Nephron progenitor cell (in vitro differentiated cells): Measurements from ENCODE around the gene TTF2.

Experiments
- DNase-seq: peaks from one replicate; pipeline ENCODE4 v3.0.0; 2021
- H3K27ac Mint-ChIP-seq: 2 replicates; pipeline ENCODE4 v1.8.0; 2021; ENCODE audit warnings: mild to moderate bottlenecking, moderate library complexity, mixed read lengths
- H3K27me3 Mint-ChIP-seq: 2 replicates; pipeline ENCODE4 v1.8.0; 2021; ENCODE audit warnings: mild to moderate bottlenecking, low read depth, mixed read lengths; ENCODE audit not compliant: poor library complexity
- H3K36me3 Mint-ChIP-seq: 2 replicates; pipeline ENCODE4 v1.8.0; 2021; ENCODE audit warnings: low read depth, mixed read lengths
- H3K4me1 Mint-ChIP-seq: 2 replicates; pipeline ENCODE4 v1.8.0; 2021; ENCODE audit warnings: mixed read lengths
- H3K4me3 Mint-ChIP-seq: 2 replicates; pipeline ENCODE4 v1.8.0; 2021; ENCODE audit warnings: mild to moderate bottlenecking, moderate library complexity, mixed read lengths
- H3K9me3 Mint-ChIP-seq: 2 replicates; pipeline ENCODE4 v1.8.0; 2021; ENCODE audit warnings: mild to moderate bottlenecking, moderate library complexity, mixed read lengths
- TF ChIP-seq, protein P1 (sequence below): fragments of 200-600 bp; sonication (generic); IDR thresholded peaks from 2 replicates; pipeline ENCODE4 v1.5.0; 2021; ENCODE audit warnings: antibody characterized with exemption

The TTF2 gene

DNA sequence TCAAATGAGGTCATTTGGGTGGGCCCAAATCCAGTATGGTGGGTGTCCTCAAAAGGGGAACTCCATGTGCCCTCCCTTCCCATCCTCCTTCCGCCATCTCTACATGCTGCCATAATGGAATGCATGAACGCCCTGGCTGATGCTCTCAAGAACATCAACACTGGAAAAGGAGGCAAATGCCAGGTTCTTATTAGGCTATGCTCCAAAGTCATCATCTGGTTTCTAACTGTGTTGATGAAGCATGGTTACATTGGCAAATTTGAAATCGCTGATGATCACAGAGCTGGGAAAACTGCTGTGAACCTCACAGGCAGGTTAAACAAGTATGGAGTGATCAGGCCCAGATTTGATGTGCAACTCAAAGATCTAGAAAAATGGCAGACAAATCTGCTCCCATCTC lies 78.0 kb downstream of the TTF2 start:
- no peaks in the 10 kb centered on the region for H3K36me3 Mint-ChIP-seq
- no peak overlapping the region for H3K4me3 Mint-ChIP-seq
- no peak for DNase-seq
- peaks cover 6% of the 10 kb centered on the region for H3K27me3 Mint-ChIP-seq
- TF ChIP-seq, protein P1, sequence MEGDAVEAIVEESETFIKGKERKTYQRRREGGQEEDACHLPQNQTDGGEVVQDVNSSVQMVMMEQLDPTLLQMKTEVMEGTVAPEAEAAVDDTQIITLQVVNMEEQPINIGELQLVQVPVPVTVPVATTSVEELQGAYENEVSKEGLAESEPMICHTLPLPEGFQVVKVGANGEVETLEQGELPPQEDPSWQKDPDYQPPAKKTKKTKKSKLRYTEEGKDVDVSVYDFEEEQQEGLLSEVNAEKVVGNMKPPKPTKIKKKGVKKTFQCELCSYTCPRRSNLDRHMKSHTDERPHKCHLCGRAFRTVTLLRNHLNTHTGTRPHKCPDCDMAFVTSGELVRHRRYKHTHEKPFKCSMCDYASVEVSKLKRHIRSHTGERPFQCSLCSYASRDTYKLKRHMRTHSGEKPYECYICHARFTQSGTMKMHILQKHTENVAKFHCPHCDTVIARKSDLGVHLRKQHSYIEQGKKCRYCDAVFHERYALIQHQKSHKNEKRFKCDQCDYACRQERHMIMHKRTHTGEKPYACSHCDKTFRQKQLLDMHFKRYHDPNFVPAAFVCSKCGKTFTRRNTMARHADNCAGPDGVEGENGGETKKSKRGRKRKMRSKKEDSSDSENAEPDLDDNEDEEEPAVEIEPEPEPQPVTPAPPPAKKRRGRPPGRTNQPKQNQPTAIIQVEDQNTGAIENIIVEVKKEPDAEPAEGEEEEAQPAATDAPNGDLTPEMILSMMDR: no peak
- peaks cover 23% of the 10 kb centered on the region for H3K4me1 Mint-ChIP-seq
- no peaks in the 10 kb centered on the region for H3K9me3 Mint-ChIP-seq
- H3K27ac Mint-ChIP-seq: no peak overlapping the region

DNA sequence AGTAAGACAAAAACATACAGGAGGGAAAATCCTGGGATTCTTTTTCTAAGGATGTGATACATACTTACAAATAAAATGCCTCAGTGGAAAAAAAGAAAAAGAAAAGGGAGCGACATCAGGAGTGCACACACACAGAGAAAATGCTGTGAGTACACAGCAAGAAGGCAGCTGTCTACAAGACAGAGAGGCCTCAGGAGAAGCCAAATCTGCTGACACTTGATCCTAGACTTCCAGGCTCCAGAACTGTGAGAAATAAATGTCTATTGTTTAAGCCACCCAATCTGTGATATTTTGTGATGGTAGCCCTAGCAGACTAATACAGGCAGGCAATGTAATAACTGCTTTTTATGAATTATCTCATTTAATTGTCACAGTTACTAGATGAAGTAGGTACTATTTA lies 78.4 kb downstream of the TTF2 start:
- TF ChIP-seq, protein P1: no peak
- H3K27ac Mint-ChIP-seq: no peak overlapping the region
- no peaks in the 10 kb centered on the region for H3K9me3 Mint-ChIP-seq
- no peak overlapping the region for H3K4me3 Mint-ChIP-seq
- H3K36me3 Mint-ChIP-seq: no peaks in the 10 kb centered on the region
- H3K4me1 Mint-ChIP-seq: peaks cover 23% of the 10 kb centered on the region
- DNase-seq: no peak
- peaks cover 6% of the 10 kb centered on the region for H3K27me3 Mint-ChIP-seq

DNA sequence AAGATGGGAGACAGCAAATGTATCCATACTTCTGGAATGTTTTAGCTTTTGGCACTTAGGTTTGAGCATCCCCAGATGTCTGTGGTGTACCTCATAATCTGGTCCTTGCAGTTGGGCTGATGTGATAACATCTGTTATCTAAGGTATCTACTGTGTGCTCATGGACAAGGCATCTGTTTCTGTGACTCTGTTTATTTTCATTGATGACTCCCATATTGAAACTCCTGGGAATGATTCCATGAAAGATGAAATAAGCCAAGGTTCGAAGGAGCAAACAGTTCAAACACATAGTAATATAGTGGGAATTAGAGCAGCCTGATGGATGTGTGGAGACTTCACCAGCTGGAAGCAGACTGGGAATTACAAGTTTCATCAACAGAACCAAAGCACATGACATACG lies 82.1 kb downstream of the TTF2 start:
- H3K4me1 Mint-ChIP-seq: peaks cover 23% of the 10 kb centered on the region
- H3K27me3 Mint-ChIP-seq: peaks cover 12% of the 10 kb centered on the region
- no peaks in the 10 kb centered on the region for H3K9me3 Mint-ChIP-seq
- H3K27ac Mint-ChIP-seq: no peak overlapping the region
- DNase-seq: no peak
- TF ChIP-seq, protein P1: no peak
- H3K36me3 Mint-ChIP-seq: no peaks in the 10 kb centered on the region
- no peak overlapping the region for H3K4me3 Mint-ChIP-seq

DNA sequence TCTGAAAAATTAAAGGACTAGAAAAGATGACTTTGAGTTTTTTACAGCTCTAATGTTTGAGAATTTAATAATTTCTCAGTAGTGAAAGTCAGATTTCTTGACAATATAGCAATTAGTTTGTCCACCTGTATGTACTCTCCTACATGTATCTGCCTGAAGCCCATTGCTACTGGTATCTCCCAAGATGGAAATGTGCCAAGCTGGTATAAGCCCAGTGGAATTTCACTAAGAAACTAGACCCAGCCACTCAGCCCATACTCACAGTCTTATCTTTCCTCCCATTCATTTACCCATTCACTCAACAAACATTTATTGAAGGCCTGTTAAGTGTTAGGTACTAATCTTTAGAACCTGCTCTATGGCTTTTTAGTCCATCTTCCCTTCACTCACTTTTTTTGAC lies 83.0 kb downstream of the TTF2 start:
- Mint-ChIP-seq H3K36me3 (no peaks in the 10 kb centered on the region), H3K27ac (no peak overlapping the region), H3K27me3 (peaks cover 12% of the 10 kb centered on the region), H3K4me3 (no peak overlapping the region), H3K4me1 (peaks cover 31% of the 10 kb centered on the region), H3K9me3 (no peaks in the 10 kb centered on the region)
- TF ChIP-seq, protein P1: no peak
- DNase-seq: no peak

DNA sequence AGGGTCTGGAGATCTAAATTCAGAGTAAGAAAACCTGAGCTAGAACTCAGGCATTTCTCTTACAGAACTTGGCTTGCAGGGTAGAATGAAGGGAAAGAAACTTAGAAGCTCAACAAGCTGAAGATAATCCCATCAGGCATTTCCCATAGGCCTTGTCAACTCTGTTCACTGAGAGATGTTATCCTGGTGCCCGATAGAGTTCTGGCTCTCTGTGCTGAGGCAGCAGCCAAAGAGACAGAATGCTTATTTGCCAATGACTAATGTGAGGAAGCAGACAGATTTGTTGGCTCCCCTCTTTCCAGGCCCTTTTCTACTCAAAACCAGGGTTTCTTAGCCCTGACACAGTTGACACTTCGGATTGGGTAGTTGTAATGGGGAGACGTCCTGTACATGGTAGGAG lies 83.7 kb downstream of the TTF2 start:
- TF ChIP-seq, protein P1: no peak
- no peaks in the 10 kb centered on the region for H3K9me3 Mint-ChIP-seq

DNA sequence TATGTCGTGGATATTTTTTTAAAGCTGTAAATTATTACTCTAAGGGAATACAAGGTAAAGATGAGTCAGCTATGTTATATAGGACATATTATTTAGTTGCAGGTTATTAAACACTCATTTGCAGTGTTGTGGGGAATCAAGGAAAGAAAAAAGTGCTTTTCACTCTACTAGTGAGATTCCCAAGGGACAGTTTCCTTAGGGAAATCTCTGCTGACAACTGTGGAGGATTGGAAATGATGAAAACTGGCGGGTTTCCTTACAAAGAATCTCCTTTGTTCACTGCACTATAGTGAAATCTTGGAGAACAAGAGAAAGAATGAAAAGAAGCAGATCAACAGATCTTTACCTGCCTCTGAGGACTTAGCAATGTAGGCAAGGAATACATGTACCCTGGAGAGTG lies 85.9 kb downstream of the TTF2 start:
- H3K4me3 Mint-ChIP-seq: no peak overlapping the region
- H3K27ac Mint-ChIP-seq: no peak overlapping the region
- TF ChIP-seq, protein P1: no peak
- H3K4me1 Mint-ChIP-seq: peaks cover 29% of the 10 kb centered on the region
- DNase-seq: no peak
- no peaks in the 10 kb centered on the region for H3K36me3 Mint-ChIP-seq
- H3K27me3 Mint-ChIP-seq: peaks cover 9% of the 10 kb centered on the region
- peaks cover 4% of the 10 kb centered on the region for H3K9me3 Mint-ChIP-seq

More for the DNA sequence above, 83.7 kb downstream of the TTF2 start:
- H3K36me3 Mint-ChIP-seq: no peaks in the 10 kb centered on the region
- H3K4me1 Mint-ChIP-seq: peaks cover 31% of the 10 kb centered on the region
- H3K27me3 Mint-ChIP-seq: peaks cover 12% of the 10 kb centered on the region
- H3K27ac Mint-ChIP-seq: no peak overlapping the region
- no peak for DNase-seq
- no peak overlapping the region for H3K4me3 Mint-ChIP-seq
